Stomach (tissue), 4 donors: ENCODE measurements around the gene SCAF8.

ENCODE experiments used
- CTCF ChIP-seq, 7 experiments: fragments of 450-650 bp in 4 of 7; fragments of 200-600 bp in 3 of 7; sonication (generic) in 3 of 7; IDR thresholded peaks; one replicate each; pipeline ENCODE4 v1.5.1; 2016 to 2019; ENCODE audit warnings: antibody characterized with exemption in 7 of 7, control low read depth in 2 of 7, mild to moderate bottlenecking in 1 of 7
- POLR2A ChIP-seq, 4 donors: fragments of 450-650 bp; IDR thresholded peaks; one replicate each; pipeline ENCODE4 v1.6.1; 2016; ENCODE audit warnings: antibody characterized with exemption in 4 of 4, control low read depth in 2 of 4, mild to moderate bottlenecking in 1 of 4, moderate library complexity in 1 of 4

- TF ChIP-seq POLR2A (IDR thresholded peaks at IDR 0.05) (no peak), CTCF (IDR thresholded peaks at IDR 0.05) (no peak)
Measured at GRCh38 chr6:154754152-154754551, 20.9 kb downstream of the SCAF8 start.
